ENCODE results near the gene ADAMTSL3. TPM values are rescaled to one million over a fixed set of nuclear protein-coding genes. Genes with fewer than 3 reads are reported as not detected.

The ADAMTSL3 gene
- total RNA-seq, 5 donors from 2014 or later (not counting 1 experiment from before 2014, with no cell fraction given), result 0.07 to 0.15 (median 0.12) TPM; not detected in 1

- no CpG with 5 or more reads among the region's 5 CpGs for WGBS (ENCODE audit: insufficient coverage)
- peaks cover 4 to 5% of the 10 kb centered on the region in 2 donors for H3K27me3 Mint-ChIP-seq
- DNase-seq (no peak), ATAC-seq (replicated peaks in 1 of 4) (no peak)
- POLR2A ChIA-PET, result no interaction called here
- H3K4me3 Mint-ChIP-seq, result no peak overlapping the region
- H3K9me3 Mint-ChIP-seq, result no peaks in the 10 kb centered on the region
- H3K36me3 ChIP-seq (ENCODE audit: control insufficient read depth in 2 of 2, extremely low read depth in 1 of 2, insufficient read depth in 1 of 2, low read length in 1 of 2), result no peaks in the 10 kb centered on the region
- H3K27ac Mint-ChIP-seq, result no peak overlapping the region
- H3K4me1 ChIP-seq (ENCODE audit: control insufficient read depth in 1 of 2, extremely low read depth in 1 of 2, insufficient read depth in 2 of 2, low read length in 2 of 2), result no peaks in the 10 kb centered on the region
- H3K9me3 ChIP-seq, result no peaks in the 10 kb centered on the region
- H3K4me3 ChIP-seq (ENCODE audit: control insufficient read depth in 1 of 2, extremely low read depth in 1 of 2, low read length in 1 of 2), result no peak overlapping the region
- no peaks in the 10 kb centered on the region for H3K4me1 Mint-ChIP-seq
- H3K27me3 ChIP-seq (replicated peaks in 1 of 2; ENCODE audit: control insufficient read depth in 2 of 2, extremely low read depth in 1 of 2, insufficient read depth in 2 of 2, low read length in 1 of 2), result no peaks in the 10 kb centered on the region
- CTCF ChIA-PET, result no interaction called here
- H3K27ac ChIP-seq (ENCODE audit: low read length), result no peak overlapping the region
- no peaks in the 10 kb centered on the region for H3K36me3 Mint-ChIP-seq
These were observed 139.1 kb downstream of the ADAMTSL3 start for GRCh38 chr15:83793069-83793468.

DNA sequence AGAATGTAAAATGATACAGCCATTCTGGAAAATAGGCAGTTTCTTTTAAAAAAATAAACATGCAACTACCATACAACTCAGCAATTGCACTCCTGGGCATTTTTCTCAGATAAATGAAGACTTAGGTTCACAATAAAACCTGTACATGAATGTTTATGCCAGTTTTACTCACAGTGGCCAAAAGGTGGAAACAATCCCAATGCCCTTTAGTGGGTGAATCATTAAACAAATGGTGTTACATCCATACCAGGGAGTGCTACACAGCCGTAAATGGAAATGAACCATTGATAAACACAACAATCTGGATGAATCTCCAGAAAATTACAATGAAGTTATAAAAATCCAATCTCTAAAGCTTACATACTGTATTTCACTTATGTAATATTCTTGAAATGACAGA is 140.3 kb downstream of the ADAMTSL3 start:
- no CpG with 5 or more reads among the region's 1 CpG for WGBS (ENCODE audit: insufficient coverage)
- ATAC-seq (replicated peaks in 1 of 4) (no peak), DNase-seq (no peak)
- no peak overlapping the region for H3K4me3 Mint-ChIP-seq
- no peak overlapping the region for H3K27ac ChIP-seq (ENCODE audit: low read length)
- no peaks in the 10 kb centered on the region for H3K9me3 Mint-ChIP-seq
- no peaks in the 10 kb centered on the region for H3K9me3 ChIP-seq
- no peaks in the 10 kb centered on the region for H3K4me1 ChIP-seq (ENCODE audit: control insufficient read depth in 1 of 2, extremely low read depth in 1 of 2, insufficient read depth in 2 of 2, low read length in 2 of 2)
- CTCF ChIA-PET, result no interaction called here
- no peaks in the 10 kb centered on the region for H3K36me3 Mint-ChIP-seq
- H3K4me1 Mint-ChIP-seq, result no peaks in the 10 kb centered on the region
- H3K27me3 ChIP-seq (replicated peaks in 1 of 2; ENCODE audit: control insufficient read depth in 2 of 2, extremely low read depth in 1 of 2, insufficient read depth in 2 of 2, low read length in 1 of 2), result no peaks in the 10 kb centered on the region
- no peaks in the 10 kb centered on the region for H3K36me3 ChIP-seq (ENCODE audit: control insufficient read depth in 2 of 2, extremely low read depth in 1 of 2, insufficient read depth in 1 of 2, low read length in 1 of 2)
- H3K27me3 Mint-ChIP-seq, result peaks cover 0 to 4% of the 10 kb centered on the region in 2 donors
- POLR2A ChIA-PET, result no interaction called here
- H3K27ac Mint-ChIP-seq, result no peak overlapping the region
- H3K4me3 ChIP-seq (ENCODE audit: control insufficient read depth in 1 of 2, extremely low read depth in 1 of 2, low read length in 1 of 2), result no peak overlapping the region

DNA sequence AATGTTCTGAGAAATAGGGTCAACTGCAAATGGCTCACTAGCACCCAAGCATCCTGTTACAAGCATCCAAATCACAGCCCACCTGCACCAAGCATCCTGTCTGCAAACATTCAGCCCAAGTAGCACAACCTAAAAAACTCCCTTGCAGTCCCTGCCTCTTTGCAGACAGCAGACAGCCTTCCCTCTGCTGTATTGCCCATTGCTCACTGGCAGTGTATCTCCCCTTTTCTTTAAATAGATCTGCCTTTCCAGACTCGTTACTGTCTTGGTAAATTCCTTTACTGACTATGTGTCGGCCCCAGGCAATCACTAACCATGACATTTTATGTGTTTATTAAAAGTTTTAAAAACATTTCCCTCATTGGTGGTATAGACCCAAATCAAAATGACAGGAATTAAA is 155.4 kb downstream of the ADAMTSL3 start:
- Histone ChIP-seq H3K36me3 (ENCODE audit: control insufficient read depth in 2 of 2, extremely low read depth in 1 of 2, insufficient read depth in 1 of 2, low read length in 1 of 2) (no peaks in the 10 kb centered on the region), H3K4me3 (ENCODE audit: control insufficient read depth in 1 of 2, extremely low read depth in 1 of 2, low read length in 1 of 2) (no peak overlapping the region), H3K27ac (ENCODE audit: low read length) (no peak overlapping the region), H3K27me3 (replicated peaks in 1 of 2; ENCODE audit: control insufficient read depth in 2 of 2, extremely low read depth in 1 of 2, insufficient read depth in 2 of 2, low read length in 1 of 2) (peaks cover 0 to 5% of the 10 kb centered on the region in 2 experiments), H3K4me1 (ENCODE audit: control insufficient read depth in 1 of 2, extremely low read depth in 1 of 2, insufficient read depth in 2 of 2, low read length in 2 of 2) (no peaks in the 10 kb centered on the region), H3K9me3 (no peaks in the 10 kb centered on the region)
- H3K36me3 Mint-ChIP-seq, result no peaks in the 10 kb centered on the region
- ChIA-PET CTCF (no interaction called here), POLR2A (no interaction called here)
- ATAC-seq (replicated peaks in 1 of 4) (no peak), DNase-seq (no peak)
- WGBS (ENCODE audit: insufficient coverage), result no CpG with 5 or more reads among the region's 2 CpGs
- H3K27ac Mint-ChIP-seq, result no peak overlapping the region
- H3K4me3 Mint-ChIP-seq, result no peak overlapping the region
- no peaks in the 10 kb centered on the region for H3K4me1 Mint-ChIP-seq
- H3K27me3 Mint-ChIP-seq, result peaks cover 0 to 7% of the 10 kb centered on the region in 2 donors
- H3K9me3 Mint-ChIP-seq, result peaks cover 5 to 9% (median 8%) of the 10 kb centered on the region in 3 donors

- H3K9me3 Mint-ChIP-seq, result peaks cover 5 to 9% (median 8%) of the 10 kb centered on the region in 3 donors
- H3K27me3 Mint-ChIP-seq, result peaks cover 2 to 7% of the 10 kb centered on the region in 2 donors
These were observed 156.2 kb downstream of the ADAMTSL3 start for GRCh38 chr15:83810110-83810509.

GRCh38 chr15:83813682-83814081 is 159.8 kb downstream of the ADAMTSL3 start:
- ChIA-PET CTCF (no interaction called here), POLR2A (no interaction called here)
- Histone ChIP-seq H3K36me3 (ENCODE audit: control insufficient read depth in 2 of 2, extremely low read depth in 1 of 2, insufficient read depth in 1 of 2, low read length in 1 of 2) (no peaks in the 10 kb centered on the region), H3K27ac (ENCODE audit: low read length) (no peak overlapping the region), H3K4me3 (ENCODE audit: control insufficient read depth in 1 of 2, extremely low read depth in 1 of 2, low read length in 1 of 2) (no peak overlapping the region), H3K27me3 (replicated peaks in 1 of 2; ENCODE audit: control insufficient read depth in 2 of 2, extremely low read depth in 1 of 2, insufficient read depth in 2 of 2, low read length in 1 of 2) (no peaks in the 10 kb centered on the region), H3K9me3 (no peaks in the 10 kb centered on the region), H3K4me1 (ENCODE audit: control insufficient read depth in 1 of 2, extremely low read depth in 1 of 2, insufficient read depth in 2 of 2, low read length in 2 of 2) (no peaks in the 10 kb centered on the region)
- no peak for DNase-seq
- H3K9me3 Mint-ChIP-seq, result no peaks in the 10 kb centered on the region
- no peaks in the 10 kb centered on the region for H3K4me1 Mint-ChIP-seq
- ATAC-seq (replicated peaks in 1 of 4), result no peak
- no peaks in the 10 kb centered on the region for H3K36me3 Mint-ChIP-seq
- no peak overlapping the region for H3K4me3 Mint-ChIP-seq
- no peak overlapping the region for H3K27ac Mint-ChIP-seq
- H3K27me3 Mint-ChIP-seq, result peaks cover 3 to 10% of the 10 kb centered on the region in 2 donors
- WGBS (ENCODE audit: insufficient coverage), result no CpG with 5 or more reads among the region's 1 CpG

More at GRCh38 chr15:83810110-83810509, 156.2 kb downstream of the ADAMTSL3 start:
- DNase-seq (no peak), ATAC-seq (replicated peaks in 1 of 4) (no peak)
- H3K4me3 ChIP-seq (ENCODE audit: control insufficient read depth in 1 of 2, extremely low read depth in 1 of 2, low read length in 1 of 2), result no peak overlapping the region
- ChIA-PET POLR2A (no interaction called here), CTCF (no interaction called here)
- no peaks in the 10 kb centered on the region for H3K9me3 ChIP-seq
- H3K36me3 Mint-ChIP-seq, result no peaks in the 10 kb centered on the region
- no peak overlapping the region for H3K27ac ChIP-seq (ENCODE audit: low read length)
- WGBS (ENCODE audit: insufficient coverage), result 83% methylated on average over 1 of the region's 3 CpGs
- peaks cover 0 to 5% of the 10 kb centered on the region in 2 experiments for H3K27me3 ChIP-seq (replicated peaks in 1 of 2; ENCODE audit: control insufficient read depth in 2 of 2, extremely low read depth in 1 of 2, insufficient read depth in 2 of 2, low read length in 1 of 2)
- H3K36me3 ChIP-seq (ENCODE audit: control insufficient read depth in 2 of 2, extremely low read depth in 1 of 2, insufficient read depth in 1 of 2, low read length in 1 of 2), result no peaks in the 10 kb centered on the region
- no peaks in the 10 kb centered on the region for H3K4me1 ChIP-seq (ENCODE audit: control insufficient read depth in 1 of 2, extremely low read depth in 1 of 2, insufficient read depth in 2 of 2, low read length in 2 of 2)
- H3K4me1 Mint-ChIP-seq, result no peaks in the 10 kb centered on the region
- no peak overlapping the region for H3K27ac Mint-ChIP-seq
- no peak overlapping the region for H3K4me3 Mint-ChIP-seq

- Histone ChIP-seq H3K4me3 (ENCODE audit: control insufficient read depth in 1 of 2, extremely low read depth in 1 of 2, low read length in 1 of 2) (no peak overlapping the region), H3K36me3 (ENCODE audit: control insufficient read depth in 2 of 2, extremely low read depth in 1 of 2, insufficient read depth in 1 of 2, low read length in 1 of 2) (no peaks in the 10 kb centered on the region), H3K4me1 (ENCODE audit: control insufficient read depth in 1 of 2, extremely low read depth in 1 of 2, insufficient read depth in 2 of 2, low read length in 2 of 2) (no peaks in the 10 kb centered on the region), H3K27ac (ENCODE audit: low read length) (no peak overlapping the region), H3K9me3 (no peaks in the 10 kb centered on the region), H3K27me3 (replicated peaks in 1 of 2; ENCODE audit: control insufficient read depth in 2 of 2, extremely low read depth in 1 of 2, insufficient read depth in 2 of 2, low read length in 1 of 2) (no peaks in the 10 kb centered on the region)
- Mint-ChIP-seq H3K27ac (no peak overlapping the region), H3K36me3 (no peaks in the 10 kb centered on the region), H3K27me3 (peaks cover 3 to 10% of the 10 kb centered on the region in 2 donors), H3K4me1 (no peaks in the 10 kb centered on the region), H3K9me3 (no peaks in the 10 kb centered on the region), H3K4me3 (no peak overlapping the region)
- no CpG with 5 or more reads among the region's 2 CpGs for WGBS (ENCODE audit: insufficient coverage)
- ATAC-seq (replicated peaks in 1 of 4), result no peak
- POLR2A ChIA-PET, result no interaction called here
- DNase-seq, result no peak
- CTCF ChIA-PET, result no interaction called here
These were observed 161.6 kb downstream of the ADAMTSL3 start for GRCh38 chr15:83815506-83815905.

All from T-cell (primary cell).